Transverse colon (tissue), 4 donors: Measurements from ENCODE around the gene METAP1. TPM values are rescaled to one million over a fixed set of nuclear protein-coding genes. Genes with fewer than 3 reads are reported as not detected.
"Not testable (repeated sequence)": the region's sequence is repeated elsewhere in the genome, so short reads cannot be mapped to it uniquely, and the experiment has no call there.

ENCODE experiments used
- DNase-seq: peaks from one replicate; pipeline ENCODE4 v3.0.0-alpha.2; 2019
- H3K27ac ChIP-seq, 4 donors: fragments of 200-600 bp; sonication (generic); 2 replicates each; pipeline ENCODE4 v1.5.1; 2016 to 2018; ENCODE audit warnings: inconsistent platforms in 4 of 4
- H3K27me3 ChIP-seq: fragments of 200-600 bp; sonication (generic); 2 replicates; pipeline ENCODE4 v1.5.1; 2017; ENCODE audit warnings: inconsistent platforms
- H3K36me3 ChIP-seq, 4 donors: fragments of 200-600 bp; sonication (generic); 2 replicates each; pipeline ENCODE4 v1.5.1; 2017 to 2019; ENCODE audit warnings: inconsistent platforms in 4 of 4
- H3K4me1 ChIP-seq, 4 donors: fragments of 200-600 bp; sonication (generic); 2 replicates each; pipeline ENCODE4 v1.5.1; 2017 to 2020; ENCODE audit warnings: inconsistent platforms in 4 of 4
- H3K4me3 ChIP-seq, 4 donors: fragments of 200-600 bp; sonication (generic); 1 replicate in 1 of 4; 2 replicates in 3 of 4; pipeline versions ENCODE4 v1.5.1 to v1.6.1; 2017 to 2019; ENCODE audit warnings: inconsistent platforms in 4 of 4
- H3K9me3 ChIP-seq, 2 donors: fragments of 200-600 bp; sonication (generic); 2 replicates each; pipeline ENCODE4 v1.5.1; 2017 to 2019; ENCODE audit warnings: inconsistent platforms in 2 of 2
- CTCF ChIP-seq, 5 experiments: fragments of 200-600 bp in 3 of 5; fragments of 450-650 bp in 2 of 5; sonication (generic) in 3 of 5; IDR thresholded peaks; 1 replicate in 2 of 5; 2 replicates in 3 of 5; pipeline ENCODE4 v1.5.1; 2016 to 2017; ENCODE audit warnings: antibody characterized with exemption in 5 of 5, inconsistent platforms in 3 of 5, mild to moderate bottlenecking in 2 of 5, moderate library complexity in 1 of 5
- EP300 ChIP-seq: sonication (generic); formaldehyde crosslinking; IDR thresholded peaks from one replicate; pipeline ENCODE4 v1.6.1; 2017; ENCODE audit warnings: antibody characterized with exemption, low read depth
- POLR2A ChIP-seq: fragments of 450-650 bp; IDR thresholded peaks from one replicate; pipeline ENCODE4 v1.6.1; 2016; ENCODE audit warnings: antibody characterized with exemption, mild to moderate bottlenecking, moderate library complexity
- POLR2AphosphoS5 ChIP-seq, 3 donors: sonication (generic); formaldehyde crosslinking; IDR thresholded peaks; one replicate each; pipeline ENCODE4 v1.6.1; 2016; ENCODE audit warnings: antibody characterized with exemption in 3 of 3
- WGBS, 2 donors: methylation state at CpG; one replicate each; pipeline ENCODE4 v1.1.5; 2018; ENCODE audit warnings: low coverage in 1 of 2; 5-methylcytosine and 5-hydroxymethylcytosine counted together
- in situ Hi-C, 4 donors: fragments of 200-750 bp; cut with MboI; loops; one replicate each; pipeline versions ENCODE4 v1.15.0 to v1.15.1; 2017; ENCODE audit warnings: low sequenced_read_pairs in 3 of 4, low pct_ligation_motif_present in 1 of 4, low pct_unique_long_range_greater_than_20kb in 1 of 4
- intact Hi-C: fragments of 100-400 bp; cut with DNase I; formaldehyde crosslinking; loops from one replicate; pipeline ENCODE4 v1.15.1; 2023; ENCODE audit warnings: low total_unique reads
- total RNA-seq, 4 donors: library from RNA; depleted of rRNA; stranded (reverse); fragments of >200 nt; gene quantifications; one replicate each; pipeline ENCODE4 v1.1.0, GENCODE V29; 2016

METAP1 gene
- total RNA-seq, 4 donors from 2014 or later, result 34.8 to 66.1 (median 55.9) TPM

- peaks cover 0 to 69% (median 35%) of the 10 kb centered on the region in 4 donors for H3K4me1 ChIP-seq
- intact Hi-C loops (no loop called here), in situ Hi-C loops (no loop called here)
Observed at GRCh38 chr4:99088023-99088449, 92.5 kb downstream of the METAP1 start.

GRCh38 chr4:99088481-99089365, 93.2 kb downstream of the METAP1 start, which contains the start of gene ADH5:
TSS of gene ADH5 (minus strand) at chr4:99088788. CDS start at chr4:99088700, 88 bp downstream.
- peak within 1 kb of the TSS; percentile 69 to 91 (median 82) for H3K4me3 ChIP-seq
- H3K27ac ChIP-seq, result peak within 1 kb of the TSS; percentile 90 to 98 (median 96)
- peaks cover 0 to 66% (median 34%) of the 10 kb centered on the region in 4 donors for H3K4me1 ChIP-seq
- H3K27me3 ChIP-seq, result no peaks in the 10 kb centered on the region
- DNase-seq, result peak; percentile 92
- no peaks in the 10 kb centered on the region for H3K9me3 ChIP-seq
- H3K36me3 ChIP-seq, result peaks cover 0 to 10% (median 4%) of the 10 kb centered on the region in 4 donors
- TF ChIP-seq CTCF (IDR thresholded peaks at IDR 0.05) (no peak), EP300 (no peak), POLR2AphosphoS5 (IDR thresholded peaks at IDR 0.05) (peak; percentile 98), POLR2A (peak; percentile 95)
- in situ Hi-C loops, result no loop called here
- intact Hi-C loops, result no loop called here
- WGBS, 2 donors, result 1% methylated on average over 52 of the region's 53 CpGs; no CpG with 5 or more reads in 1 of the 2 donors

More at GRCh38 chr4:99088023-99088449, 92.5 kb downstream of the METAP1 start:
- 0 to 1% methylated on average over 10 to 15 of the region's 15 CpGs for WGBS, 2 donors
- no peaks in the 10 kb centered on the region for H3K9me3 ChIP-seq
- no peak for TF ChIP-seq EP300
- no peak for TF ChIP-seq POLR2A
- TF ChIP-seq CTCF (IDR thresholded peaks at IDR 0.05), result no peak
- no peak for TF ChIP-seq POLR2AphosphoS5 (IDR thresholded peaks at IDR 0.05)
- peaks cover 0 to 13% (median 6%) of the 10 kb centered on the region in 4 donors for H3K36me3 ChIP-seq
- peak; percentile 69 for DNase-seq
- peak overlapping the region; percentile 90 to 98 (median 96) for H3K27ac ChIP-seq
- H3K4me3 ChIP-seq, result peak overlapping the region; percentile 69 to 91 (median 82)
- no peaks in the 10 kb centered on the region for H3K27me3 ChIP-seq

GRCh38 chr4:99090481-99091215, 95.1 kb downstream of the METAP1 start:
- Histone ChIP-seq H3K27me3 (no peaks in the 10 kb centered on the region), H3K4me1 (peaks cover 0 to 47% (median 22%) of the 10 kb centered on the region in 4 donors), H3K27ac (peak overlapping the region; percentile 90 to 98 (median 96)), H3K4me3 (peak overlapping the region in 2 of 4 donors; percentile 78 to 86), H3K9me3 (no peaks in the 10 kb centered on the region), H3K36me3 (no peaks in the 10 kb centered on the region)
- TF ChIP-seq CTCF (IDR thresholded peaks at IDR 0.05), result no peak
- TF ChIP-seq EP300, result no peak
- no peak for TF ChIP-seq POLR2A
- TF ChIP-seq POLR2AphosphoS5 (IDR thresholded peaks at IDR 0.05), result no peak
- intact Hi-C loops (no loop called here), in situ Hi-C loops (no loop called here)
- 43 to 54% methylated on average over 1 to 2 of the region's 2 CpGs for WGBS, 2 donors
- no peak for DNase-seq

GRCh38 chr4:99091216-99091575, 95.7 kb downstream of the METAP1 start:
- H3K27ac ChIP-seq, result peak overlapping the region; percentile 90 to 98 (median 96)
- TF ChIP-seq POLR2AphosphoS5 (IDR thresholded peaks at IDR 0.05), result no peak
- TF ChIP-seq POLR2A, result no peak
- no peak for TF ChIP-seq EP300
- no peak for TF ChIP-seq CTCF (IDR thresholded peaks at IDR 0.05)
- peaks cover 0 to 41% (median 19%) of the 10 kb centered on the region in 4 donors for H3K4me1 ChIP-seq
- H3K27me3 ChIP-seq, result no peaks in the 10 kb centered on the region
- no peaks in the 10 kb centered on the region for H3K36me3 ChIP-seq
- intact Hi-C loops, result no loop called here
- WGBS, 2 donors, result 26 to 35% methylated on average over 2 of the region's 2 CpGs
- no peak overlapping the region for H3K4me3 ChIP-seq
- in situ Hi-C loops, result no loop called here
- no peaks in the 10 kb centered on the region for H3K9me3 ChIP-seq
- no peak for DNase-seq

GRCh38 chr4:99091841-99092240, 96.3 kb downstream of the METAP1 start:
- Histone ChIP-seq H3K4me1 (peaks cover 0 to 35% (median 19%) of the 10 kb centered on the region in 4 donors), H3K27ac (peak overlapping the region in 3 of 4 donors; percentile 30 to 98 (median 90))
- 61 to 76% methylated on average over 2 of the region's 2 CpGs for WGBS, 2 donors
- intact Hi-C loops, H3K4me3 ChIP-seq, H3K36me3 ChIP-seq, H3K27me3 ChIP-seq, in situ Hi-C loops, H3K9me3 ChIP-seq, DNase-seq: not testable (repeated sequence)
